ENCODE data around the gene BPIFB6. TPM values are rescaled to one million over a fixed set of nuclear protein-coding genes. Genes with fewer than 3 reads are reported as not detected.

The BPIFB6 gene
- total and polyA plus RNA-seq, 7 donors = not detected

- intact Hi-C loops (cut with DNase I) = no loop called here
- DNase-seq = no peak
- 43 to 70% methylated on average over 19 of the region's 19 CpGs for WGBS, 2 donors
- Histone ChIP-seq H3K4me1 (no peaks in the 10 kb centered on the region), H3K9me3 (no peaks in the 10 kb centered on the region), H3K36me3 (no peaks in the 10 kb centered on the region), H3K27me3 (no peaks in the 10 kb centered on the region), H3K27ac (no peak overlapping the region), H3K4me3 (no peak overlapping the region)
- TF ChIP-seq EP300 (IDR thresholded peaks at IDR 0.05) = no peak
- TF ChIP-seq POLR2A (IDR thresholded peaks at IDR 0.05) = no peak
- TF ChIP-seq POLR2AphosphoS5 (IDR thresholded peaks at IDR 0.05) = no peak
- TF ChIP-seq, protein P1, sequence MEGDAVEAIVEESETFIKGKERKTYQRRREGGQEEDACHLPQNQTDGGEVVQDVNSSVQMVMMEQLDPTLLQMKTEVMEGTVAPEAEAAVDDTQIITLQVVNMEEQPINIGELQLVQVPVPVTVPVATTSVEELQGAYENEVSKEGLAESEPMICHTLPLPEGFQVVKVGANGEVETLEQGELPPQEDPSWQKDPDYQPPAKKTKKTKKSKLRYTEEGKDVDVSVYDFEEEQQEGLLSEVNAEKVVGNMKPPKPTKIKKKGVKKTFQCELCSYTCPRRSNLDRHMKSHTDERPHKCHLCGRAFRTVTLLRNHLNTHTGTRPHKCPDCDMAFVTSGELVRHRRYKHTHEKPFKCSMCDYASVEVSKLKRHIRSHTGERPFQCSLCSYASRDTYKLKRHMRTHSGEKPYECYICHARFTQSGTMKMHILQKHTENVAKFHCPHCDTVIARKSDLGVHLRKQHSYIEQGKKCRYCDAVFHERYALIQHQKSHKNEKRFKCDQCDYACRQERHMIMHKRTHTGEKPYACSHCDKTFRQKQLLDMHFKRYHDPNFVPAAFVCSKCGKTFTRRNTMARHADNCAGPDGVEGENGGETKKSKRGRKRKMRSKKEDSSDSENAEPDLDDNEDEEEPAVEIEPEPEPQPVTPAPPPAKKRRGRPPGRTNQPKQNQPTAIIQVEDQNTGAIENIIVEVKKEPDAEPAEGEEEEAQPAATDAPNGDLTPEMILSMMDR (IDR thresholded peaks at IDR 0.05) = no peak
Measured at GRCh38 chr20:33009214-33010132, 22.0 kb upstream of the BPIFB6 start.

GRCh38 chr20:33010133-33010504, 21.3 kb upstream of the BPIFB6 start:
- Histone ChIP-seq H3K36me3 (no peaks in the 10 kb centered on the region), H3K4me1 (no peaks in the 10 kb centered on the region), H3K27me3 (no peaks in the 10 kb centered on the region), H3K27ac (no peak overlapping the region), H3K9me3 (no peaks in the 10 kb centered on the region), H3K4me3 (no peak overlapping the region)
- WGBS, 2 donors = 77 to 82% methylated on average over 5 of the region's 5 CpGs
- DNase-seq = no peak
- no peak for TF ChIP-seq EP300 (IDR thresholded peaks at IDR 0.05)
- TF ChIP-seq, protein P1 (IDR thresholded peaks at IDR 0.05) = no peak
- no peak for TF ChIP-seq POLR2AphosphoS5 (IDR thresholded peaks at IDR 0.05)
- intact Hi-C loops (cut with DNase I) = no loop called here

DNA sequence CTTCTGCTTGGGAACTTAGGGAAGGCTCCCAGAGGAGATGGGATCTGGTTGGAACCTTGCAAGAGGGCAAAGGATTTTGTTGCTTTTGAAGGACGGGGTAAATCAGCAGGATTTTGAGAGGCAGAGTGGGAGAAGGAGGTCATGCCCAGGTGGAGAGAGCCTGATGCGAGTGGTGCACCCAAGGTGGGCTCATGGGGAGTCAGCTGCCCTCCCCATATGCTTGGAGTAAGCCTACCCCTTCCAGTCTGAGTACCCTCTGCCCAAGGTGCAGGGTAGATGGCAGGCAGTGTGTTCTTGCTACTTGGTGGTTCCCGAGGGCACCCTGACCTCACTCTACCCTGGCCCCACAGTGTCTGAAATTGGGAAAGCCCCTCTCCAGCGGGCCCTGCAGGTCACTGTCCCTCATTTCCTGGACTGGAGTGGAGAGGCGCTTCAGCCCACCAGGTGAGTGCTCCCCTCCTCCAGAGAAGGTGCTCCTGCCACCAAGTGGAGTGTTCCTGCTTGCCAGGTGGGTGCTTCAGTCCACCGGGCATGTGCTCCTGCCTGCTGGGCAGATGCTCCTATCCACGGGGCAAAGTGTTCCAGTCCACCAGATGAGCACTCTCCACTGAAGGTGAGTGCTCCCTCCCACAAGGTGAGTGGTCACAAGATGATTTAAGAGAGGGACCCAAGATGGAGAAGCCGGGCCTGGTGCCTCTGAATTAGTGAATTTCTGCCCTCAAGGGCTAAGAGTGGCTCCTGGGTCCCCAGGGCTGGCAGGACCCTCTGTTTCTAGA, 20.6 kb upstream of the BPIFB6 start:
- intact Hi-C loops (cut with DNase I) = no loop called here
- Histone ChIP-seq H3K27ac (no peak overlapping the region), H3K9me3 (no peaks in the 10 kb centered on the region), H3K36me3 (no peaks in the 10 kb centered on the region), H3K4me3 (no peak overlapping the region), H3K4me1 (no peaks in the 10 kb centered on the region), H3K27me3 (no peaks in the 10 kb centered on the region)
- 68 to 90% methylated on average over 8 of the region's 8 CpGs for WGBS, 2 donors
- no peak for TF ChIP-seq POLR2AphosphoS5 (IDR thresholded peaks at IDR 0.05)
- no peak for TF ChIP-seq EP300 (IDR thresholded peaks at IDR 0.05)
- no peak for TF ChIP-seq POLR2A (IDR thresholded peaks at IDR 0.05)
- TF ChIP-seq, protein P1 (IDR thresholded peaks at IDR 0.05) = no peak
- DNase-seq = no peak

GRCh38 chr20:33012327-33013189, 18.9 kb upstream of the BPIFB6 start:
- 77 to 84% methylated on average over 15 of the region's 15 CpGs for WGBS, 2 donors
- no peak for DNase-seq
- TF ChIP-seq POLR2A (IDR thresholded peaks at IDR 0.05) (no peak), POLR2AphosphoS5 (IDR thresholded peaks at IDR 0.05) (no peak), EP300 (IDR thresholded peaks at IDR 0.05) (no peak)
- TF ChIP-seq, protein P1 (IDR thresholded peaks at IDR 0.05) = no peak
- no peaks in the 10 kb centered on the region for H3K9me3 ChIP-seq
- peaks cover 0 to 6% (median 0%) of the 10 kb centered on the region in 3 donors for H3K27me3 ChIP-seq
- H3K27ac ChIP-seq = no peak overlapping the region
- no peak overlapping the region for H3K4me3 ChIP-seq
- no peaks in the 10 kb centered on the region for H3K4me1 ChIP-seq
- H3K36me3 ChIP-seq = no peaks in the 10 kb centered on the region
- intact Hi-C loops (cut with DNase I) = no loop called here

All from sigmoid colon (tissue), 7 donors.